Neural cell (in vitro differentiated cells): Measurements from ENCODE around the gene SRSF10.

ENCODE experiments used
- MXI1 ChIP-seq: fragments of 450-650 bp; conservative IDR thresholded peaks from 2 replicates; pipeline ENCODE4 v1.6.1; 2014; ENCODE audit warnings: antibody characterized with exemption, mild to moderate bottlenecking; ENCODE audit not compliant: poor library complexity, severe bottlenecking
- TF ChIP-seq, protein P1 (sequence below): fragments of 450-650 bp; IDR thresholded peaks from 2 replicates; pipeline ENCODE4 v1.5.1; 2014; ENCODE audit warnings: antibody characterized with exemption, mild to moderate bottlenecking, moderate library complexity; ENCODE audit not compliant: poor library complexity, severe bottlenecking
- TF ChIP-seq, protein P2 (sequence below): IDR thresholded peaks from 2 replicates; pipeline ENCODE4 v1.6.1; 2012; ENCODE audit warnings: borderline replicate concordance

DNA sequence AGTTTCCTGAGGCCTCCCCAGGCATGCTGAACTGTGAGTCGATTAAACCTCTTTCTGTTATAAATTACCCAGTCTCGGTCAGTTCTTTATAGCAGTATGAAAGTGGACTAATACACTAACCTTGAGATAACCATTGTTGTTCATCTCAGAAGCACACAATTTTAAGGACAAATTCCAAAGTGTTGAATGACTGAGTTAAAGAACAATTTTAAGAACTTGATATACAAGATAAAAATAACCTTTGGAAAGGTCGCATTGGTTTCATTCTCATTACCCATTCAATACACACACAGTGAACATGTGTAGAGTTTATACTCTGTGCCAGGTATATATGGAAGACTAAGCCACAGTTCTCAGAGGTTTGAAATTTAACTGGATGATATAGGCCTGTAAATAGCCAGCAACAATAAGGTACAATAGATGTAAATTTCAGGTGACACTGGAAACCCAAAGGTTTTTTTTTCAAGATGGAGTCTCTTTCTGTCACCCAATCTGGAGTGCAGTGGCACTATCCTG lies 19.1 kb upstream of the SRSF10 start:
- TF ChIP-seq, protein P1, sequence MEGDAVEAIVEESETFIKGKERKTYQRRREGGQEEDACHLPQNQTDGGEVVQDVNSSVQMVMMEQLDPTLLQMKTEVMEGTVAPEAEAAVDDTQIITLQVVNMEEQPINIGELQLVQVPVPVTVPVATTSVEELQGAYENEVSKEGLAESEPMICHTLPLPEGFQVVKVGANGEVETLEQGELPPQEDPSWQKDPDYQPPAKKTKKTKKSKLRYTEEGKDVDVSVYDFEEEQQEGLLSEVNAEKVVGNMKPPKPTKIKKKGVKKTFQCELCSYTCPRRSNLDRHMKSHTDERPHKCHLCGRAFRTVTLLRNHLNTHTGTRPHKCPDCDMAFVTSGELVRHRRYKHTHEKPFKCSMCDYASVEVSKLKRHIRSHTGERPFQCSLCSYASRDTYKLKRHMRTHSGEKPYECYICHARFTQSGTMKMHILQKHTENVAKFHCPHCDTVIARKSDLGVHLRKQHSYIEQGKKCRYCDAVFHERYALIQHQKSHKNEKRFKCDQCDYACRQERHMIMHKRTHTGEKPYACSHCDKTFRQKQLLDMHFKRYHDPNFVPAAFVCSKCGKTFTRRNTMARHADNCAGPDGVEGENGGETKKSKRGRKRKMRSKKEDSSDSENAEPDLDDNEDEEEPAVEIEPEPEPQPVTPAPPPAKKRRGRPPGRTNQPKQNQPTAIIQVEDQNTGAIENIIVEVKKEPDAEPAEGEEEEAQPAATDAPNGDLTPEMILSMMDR, result no peak
- TF ChIP-seq, protein P2, sequence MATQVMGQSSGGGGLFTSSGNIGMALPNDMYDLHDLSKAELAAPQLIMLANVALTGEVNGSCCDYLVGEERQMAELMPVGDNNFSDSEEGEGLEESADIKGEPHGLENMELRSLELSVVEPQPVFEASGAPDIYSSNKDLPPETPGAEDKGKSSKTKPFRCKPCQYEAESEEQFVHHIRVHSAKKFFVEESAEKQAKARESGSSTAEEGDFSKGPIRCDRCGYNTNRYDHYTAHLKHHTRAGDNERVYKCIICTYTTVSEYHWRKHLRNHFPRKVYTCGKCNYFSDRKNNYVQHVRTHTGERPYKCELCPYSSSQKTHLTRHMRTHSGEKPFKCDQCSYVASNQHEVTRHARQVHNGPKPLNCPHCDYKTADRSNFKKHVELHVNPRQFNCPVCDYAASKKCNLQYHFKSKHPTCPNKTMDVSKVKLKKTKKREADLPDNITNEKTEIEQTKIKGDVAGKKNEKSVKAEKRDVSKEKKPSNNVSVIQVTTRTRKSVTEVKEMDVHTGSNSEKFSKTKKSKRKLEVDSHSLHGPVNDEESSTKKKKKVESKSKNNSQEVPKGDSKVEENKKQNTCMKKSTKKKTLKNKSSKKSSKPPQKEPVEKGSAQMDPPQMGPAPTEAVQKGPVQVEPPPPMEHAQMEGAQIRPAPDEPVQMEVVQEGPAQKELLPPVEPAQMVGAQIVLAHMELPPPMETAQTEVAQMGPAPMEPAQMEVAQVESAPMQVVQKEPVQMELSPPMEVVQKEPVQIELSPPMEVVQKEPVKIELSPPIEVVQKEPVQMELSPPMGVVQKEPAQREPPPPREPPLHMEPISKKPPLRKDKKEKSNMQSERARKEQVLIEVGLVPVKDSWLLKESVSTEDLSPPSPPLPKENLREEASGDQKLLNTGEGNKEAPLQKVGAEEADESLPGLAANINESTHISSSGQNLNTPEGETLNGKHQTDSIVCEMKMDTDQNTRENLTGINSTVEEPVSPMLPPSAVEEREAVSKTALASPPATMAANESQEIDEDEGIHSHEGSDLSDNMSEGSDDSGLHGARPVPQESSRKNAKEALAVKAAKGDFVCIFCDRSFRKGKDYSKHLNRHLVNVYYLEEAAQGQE, result no peak
- TF ChIP-seq MXI1, result no peak
